ENCODE data around the gene IL17REL. TPM values are rescaled to one million over a fixed set of nuclear protein-coding genes. Genes with fewer than 3 reads are reported as not detected.

IL17REL gene
- total RNA-seq, 1 donor from 2014 or later, result not detected

- intact Hi-C loops (cut with micrococcal nuclease), result no loop called here
- no peak for ATAC-seq
- no peak for DNase-seq
Observed at GRCh38 chr22:50046481-50047245, 34.1 kb upstream of the IL17REL start.

- intact Hi-C loops (cut with micrococcal nuclease), result no loop called here
- ATAC-seq (no peak), DNase-seq (no peak)
Observed at GRCh38 chr22:50046019-50046415, 33.5 kb upstream of the IL17REL start.

GRCh38 chr22:50045211-50046018, 32.9 kb upstream of the IL17REL start:
- intact Hi-C loops (cut with micrococcal nuclease), result no loop called here
- DNase-seq (no peak), ATAC-seq (no peak)

- ATAC-seq (no peak), DNase-seq (no peak)
- intact Hi-C loops (cut with micrococcal nuclease), result no loop called here
Observed at GRCh38 chr22:50044485-50045118, 32.0 kb upstream of the IL17REL start.

GRCh38 chr22:50041361-50042065, 28.9 kb upstream of the IL17REL start:
- intact Hi-C loops (cut with micrococcal nuclease), result no loop called here
- ATAC-seq (no peak), DNase-seq (no peak)

GRCh38 chr22:50040717-50041116, 28.2 kb upstream of the IL17REL start:
- intact Hi-C loops (cut with micrococcal nuclease), result no loop called here
- no peak for DNase-seq
- ATAC-seq, result no peak

GRCh38 chr22:50039669-50040443, 27.3 kb upstream of the IL17REL start:
- intact Hi-C loops (cut with micrococcal nuclease), result loop anchor here (10.0 kb wide), 1 partner anchor 115 kb away; no protein-coding TSS in a partner anchor
- DNase-seq (no peak), ATAC-seq (no peak)

GRCh38 chr22:50035976-50036724, 23.6 kb upstream of the IL17REL start:
- ATAC-seq (no peak), DNase-seq (no peak)
- intact Hi-C loops (cut with micrococcal nuclease), result loop anchor here (10.0 kb wide), 1 partner anchor 111 kb away; no protein-coding TSS in a partner anchor

- DNase-seq (no peak), ATAC-seq (no peak)
- intact Hi-C loops (cut with micrococcal nuclease), result loop anchor here (10.0 kb wide), 1 partner anchor 111 kb away; no protein-coding TSS in a partner anchor
Observed at GRCh38 chr22:50035131-50035881, 22.7 kb upstream of the IL17REL start.

- ATAC-seq (no peak), DNase-seq (no peak)
- intact Hi-C loops (cut with micrococcal nuclease), result loop anchor here (10.0 kb wide), 1 partner anchor 110 kb away; no protein-coding TSS in a partner anchor
Observed at GRCh38 chr22:50034126-50035081, 21.8 kb upstream of the IL17REL start.

- DNase-seq (no peak), ATAC-seq (no peak)
- intact Hi-C loops (cut with micrococcal nuclease), result loop anchor here (10.0 kb wide), 1 partner anchor 108 kb away; no protein-coding TSS in a partner anchor
Observed at GRCh38 chr22:50032941-50033601, 20.5 kb upstream of the IL17REL start.

GRCh38 chr22:50032109-50032871, 19.7 kb upstream of the IL17REL start:
- ATAC-seq, result no peak
- DNase-seq, result no peak
- intact Hi-C loops (cut with micrococcal nuclease), result loop anchor here (10.0 kb wide), 1 partner anchor 107 kb away; no protein-coding TSS in a partner anchor

GRCh38 chr22:50031189-50032091, 18.9 kb upstream of the IL17REL start:
- DNase-seq, result no peak
- ATAC-seq, result no peak
- intact Hi-C loops (cut with micrococcal nuclease), result loop anchor here (10.0 kb wide), 1 partner anchor 107 kb away; no protein-coding TSS in a partner anchor
